Activated CD4-positive, CD25-positive, alpha-beta regulatory T cell treated with anti-CD3 and anti-CD28 coated beads, Interleukin-2, amount 50 U/mL, for 16 hours (primary cell): ENCODE results near the gene UROD.

Experiments
- DNase-seq: peaks from one replicate; pipeline ENCODE4 v3.0.0-alpha.2; 2020; ENCODE audit warnings: low read depth, low spot score

UROD gene

GRCh38 chr1:45008516-45008915, 3.5 kb upstream of the UROD start:
- no peak for DNase-seq

GRCh38 chr1:45009296-45009865, 2.7 kb upstream of the UROD start:
- no peak for DNase-seq

GRCh38 chr1:45009956-45010854, 1.8 kb upstream of the UROD start:
- no peak for DNase-seq

GRCh38 chr1:45010855-45011811, 921 bp upstream of the UROD start, which contains the start of gene HECTD3:
TSS of gene HECTD3 (minus strand) at chr1:45011324. CDS start at chr1:45011257, 67 bp downstream.
- DNase-seq, result peak; percentile 55

GRCh38 chr1:45012639-45013278, 705 bp downstream of the UROD start:
- DNase-seq, result no peak

- no peak for DNase-seq
Measured at GRCh38 chr1:45013551-45014209, 1.6 kb downstream of the UROD start.

GRCh38 chr1:45014321-45015028, 2.4 kb downstream of the UROD start:
- peak; percentile 67 for DNase-seq

- DNase-seq, result no peak
Measured at GRCh38 chr1:45015683-45016082, 3.6 kb downstream of the UROD start.

- DNase-seq, result no peak
Measured at GRCh38 chr1:45016090-45016697, 4.1 kb downstream of the UROD start.

GRCh38 chr1:45016767-45017166, 4.7 kb downstream of the UROD start:
- DNase-seq, result no peak

- peak; percentile 26 for DNase-seq
Measured at GRCh38 chr1:45018599-45019230, 6.7 kb downstream of the UROD start.

GRCh38 chr1:45023663-45024062, 11.6 kb downstream of the UROD start:
- no peak for DNase-seq

- DNase-seq, result no peak
Measured at GRCh38 chr1:45026446-45026845, 14.4 kb downstream of the UROD start.

GRCh38 chr1:45032837-45033236, 20.8 kb downstream of the UROD start:
- no peak for DNase-seq

- no peak for DNase-seq
Measured at GRCh38 chr1:45033356-45033755, 21.3 kb downstream of the UROD start.

GRCh38 chr1:45035631-45036301, 23.7 kb downstream of the UROD start:
- DNase-seq, result no peak

GRCh38 chr1:45037456-45037855, 25.4 kb downstream of the UROD start:
- no peak for DNase-seq

- no peak for DNase-seq
Measured at GRCh38 chr1:45038240-45038639, 26.2 kb downstream of the UROD start.
